Astrocyte of the cerebellum (primary cell): Measurements from ENCODE around the gene UBTD2.

Experiments
- DNase-seq: peaks from one replicate; pipeline ENCODE4 v3.0.0-alpha.2; 2011; ENCODE audit warnings: low read depth
- H3K4me3 ChIP-seq: 2 replicates; pipeline ENCODE4 v1.5.1; 2011; ENCODE audit warnings: mild to moderate bottlenecking, low read depth, low read length, moderate library complexity
- in situ Hi-C: cut with HindIII; loops from 2 replicates; pipeline ENCODE4 v1.10.0; 2017; ENCODE audit warnings: low sequenced_read_pairs
- TF ChIP-seq, protein P1 (sequence below): IDR thresholded peaks from 2 replicates; pipeline ENCODE4 v1.5.1; 2012; ENCODE audit warnings: low read length, low read depth, moderate library complexity, mild to moderate bottlenecking; ENCODE audit errors: missing control alignments

UBTD2 gene

GRCh38 chr5:172303572-172304335, 20.2 kb upstream of the UBTD2 start:
- TF ChIP-seq, protein P1, sequence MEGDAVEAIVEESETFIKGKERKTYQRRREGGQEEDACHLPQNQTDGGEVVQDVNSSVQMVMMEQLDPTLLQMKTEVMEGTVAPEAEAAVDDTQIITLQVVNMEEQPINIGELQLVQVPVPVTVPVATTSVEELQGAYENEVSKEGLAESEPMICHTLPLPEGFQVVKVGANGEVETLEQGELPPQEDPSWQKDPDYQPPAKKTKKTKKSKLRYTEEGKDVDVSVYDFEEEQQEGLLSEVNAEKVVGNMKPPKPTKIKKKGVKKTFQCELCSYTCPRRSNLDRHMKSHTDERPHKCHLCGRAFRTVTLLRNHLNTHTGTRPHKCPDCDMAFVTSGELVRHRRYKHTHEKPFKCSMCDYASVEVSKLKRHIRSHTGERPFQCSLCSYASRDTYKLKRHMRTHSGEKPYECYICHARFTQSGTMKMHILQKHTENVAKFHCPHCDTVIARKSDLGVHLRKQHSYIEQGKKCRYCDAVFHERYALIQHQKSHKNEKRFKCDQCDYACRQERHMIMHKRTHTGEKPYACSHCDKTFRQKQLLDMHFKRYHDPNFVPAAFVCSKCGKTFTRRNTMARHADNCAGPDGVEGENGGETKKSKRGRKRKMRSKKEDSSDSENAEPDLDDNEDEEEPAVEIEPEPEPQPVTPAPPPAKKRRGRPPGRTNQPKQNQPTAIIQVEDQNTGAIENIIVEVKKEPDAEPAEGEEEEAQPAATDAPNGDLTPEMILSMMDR: no peak
- in situ Hi-C loops: no loop called here
- DNase-seq: no peak
- H3K4me3 ChIP-seq: no peak overlapping the region

- no peak overlapping the region for H3K4me3 ChIP-seq
- in situ Hi-C loops: no loop called here
- no peak for DNase-seq
- TF ChIP-seq, protein P1: no peak
Measured at GRCh38 chr5:172303162-172303561, 19.6 kb upstream of the UBTD2 start.

DNA sequence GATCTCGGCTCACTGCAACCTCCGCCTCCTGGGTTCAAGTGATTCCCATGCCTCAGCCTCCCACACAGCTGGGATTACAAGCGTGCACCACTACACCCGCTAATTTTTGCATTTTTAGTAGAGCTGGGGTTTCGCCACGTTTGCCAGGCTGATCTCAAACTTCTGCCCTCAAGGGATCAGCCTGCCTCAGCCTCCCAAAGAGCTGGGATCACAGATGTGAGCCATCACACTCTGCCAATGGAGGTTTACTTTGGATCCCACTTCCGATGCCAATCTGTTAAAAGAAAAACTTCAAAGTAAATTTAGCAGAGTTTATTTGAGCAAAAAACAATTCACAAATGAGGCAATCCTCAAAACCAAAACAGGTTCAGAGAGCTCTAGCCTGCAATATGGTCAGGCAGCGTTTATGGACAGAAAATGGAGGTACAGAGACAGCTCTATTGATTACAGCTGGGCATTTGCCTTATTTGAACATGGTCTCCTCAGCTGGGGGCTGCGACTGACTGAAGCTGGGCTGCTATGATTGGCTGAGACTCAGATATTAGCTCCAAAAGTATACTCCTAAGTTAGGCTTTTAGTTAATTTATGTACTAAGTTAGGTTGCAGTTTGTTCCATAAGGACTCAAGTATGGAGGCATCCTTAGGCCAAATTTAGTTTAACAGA, 18.6 kb upstream of the UBTD2 start:
- TF ChIP-seq, protein P1: no peak
- in situ Hi-C loops: no loop called here
- DNase-seq: no peak
- H3K4me3 ChIP-seq: no peak overlapping the region

DNA sequence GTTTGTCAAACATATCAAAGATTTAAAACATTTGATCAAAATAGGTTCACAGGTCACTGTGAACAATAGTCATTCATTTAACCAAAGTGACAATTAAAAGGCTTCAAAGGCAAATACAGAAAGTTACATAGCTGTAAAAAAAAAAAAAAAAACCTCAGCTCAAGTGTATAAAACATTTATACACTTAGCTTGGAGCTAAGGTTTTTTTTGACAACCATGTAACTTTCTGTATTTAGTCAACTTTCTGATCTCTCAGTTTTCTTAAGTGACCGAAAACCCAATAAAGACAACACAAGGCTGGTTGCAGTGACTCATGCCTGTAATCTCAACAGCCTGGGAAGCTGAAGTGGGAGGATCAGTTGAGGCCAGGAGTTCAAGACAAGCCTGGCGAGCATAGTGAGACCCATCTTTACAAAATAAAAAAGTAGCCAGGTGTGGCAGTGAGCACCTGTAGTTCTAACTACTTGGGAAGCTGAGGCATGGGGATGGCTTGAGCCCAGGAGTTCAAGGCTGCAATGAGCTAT, 16.4 kb upstream of the UBTD2 start:
- TF ChIP-seq, protein P1: no peak
- in situ Hi-C loops: no loop called here
- no peak for DNase-seq
- H3K4me3 ChIP-seq: no peak overlapping the region

DNA sequence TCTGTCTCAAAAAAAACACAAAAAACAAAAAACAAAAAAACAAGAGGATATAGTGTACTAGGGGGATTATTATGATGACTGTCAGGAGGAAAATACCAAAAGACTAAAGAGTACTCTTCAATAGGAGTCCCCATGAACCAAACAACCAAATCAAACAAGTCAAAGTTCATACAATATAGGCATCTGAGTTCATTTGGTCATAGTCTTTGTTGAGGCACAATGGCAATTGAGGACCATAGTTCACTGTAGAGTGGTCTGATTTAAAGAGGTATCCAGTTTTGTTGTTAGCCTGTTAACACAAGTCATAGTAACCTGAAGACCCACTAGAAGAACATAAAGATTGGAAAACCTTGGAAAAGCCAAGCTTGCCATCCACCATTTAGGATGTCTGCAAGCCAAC, 11.3 kb upstream of the UBTD2 start:
- DNase-seq: no peak
- in situ Hi-C loops: no loop called here
- TF ChIP-seq, protein P1: no peak
- H3K4me3 ChIP-seq: no peak overlapping the region

DNA sequence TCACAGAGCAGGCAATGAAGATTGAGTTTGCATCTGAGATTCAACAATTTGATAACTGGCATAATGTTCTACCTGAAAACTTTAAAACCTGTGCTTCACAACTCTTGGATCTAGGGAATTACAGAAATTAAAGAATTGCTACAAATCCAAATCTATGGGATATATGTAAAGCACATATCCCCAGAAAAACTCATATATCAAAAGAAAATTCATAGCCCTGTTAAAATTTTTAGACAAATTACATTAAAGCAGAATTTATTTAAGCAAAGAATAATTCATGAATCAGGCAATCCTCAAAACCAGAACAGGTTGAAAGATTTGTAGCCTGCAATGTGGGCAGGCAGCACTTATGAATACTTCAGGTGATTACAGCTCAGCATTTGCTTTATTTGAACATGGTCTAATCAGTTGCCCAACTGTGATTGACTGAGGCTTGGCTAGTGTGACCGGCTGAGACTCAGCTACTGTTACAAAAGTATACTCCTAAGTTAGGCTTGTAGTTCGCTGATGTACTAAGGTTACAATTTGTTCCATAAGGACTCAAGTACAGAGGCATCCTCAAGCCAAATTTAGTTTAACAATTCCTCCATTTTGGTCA, 10.3 kb upstream of the UBTD2 start:
- TF ChIP-seq, protein P1: no peak
- no peak overlapping the region for H3K4me3 ChIP-seq
- in situ Hi-C loops: no loop called here
- no peak for DNase-seq
